ENCODE results near the gene CLBA1. TPM values are rescaled to one million over a fixed set of nuclear protein-coding genes. Genes with fewer than 3 reads are reported as not detected.
A peak's percentile ranks its signal among the peaks of the same experiment; 100 is the strongest.

CLBA1 gene
- total and polyA plus RNA-seq, 9 of the 15 experiments (the other 6 are each of a cell fraction or from before 2014, with no cell fraction given): 0.04 to 3.9 (median 2.6) TPM

DNA sequence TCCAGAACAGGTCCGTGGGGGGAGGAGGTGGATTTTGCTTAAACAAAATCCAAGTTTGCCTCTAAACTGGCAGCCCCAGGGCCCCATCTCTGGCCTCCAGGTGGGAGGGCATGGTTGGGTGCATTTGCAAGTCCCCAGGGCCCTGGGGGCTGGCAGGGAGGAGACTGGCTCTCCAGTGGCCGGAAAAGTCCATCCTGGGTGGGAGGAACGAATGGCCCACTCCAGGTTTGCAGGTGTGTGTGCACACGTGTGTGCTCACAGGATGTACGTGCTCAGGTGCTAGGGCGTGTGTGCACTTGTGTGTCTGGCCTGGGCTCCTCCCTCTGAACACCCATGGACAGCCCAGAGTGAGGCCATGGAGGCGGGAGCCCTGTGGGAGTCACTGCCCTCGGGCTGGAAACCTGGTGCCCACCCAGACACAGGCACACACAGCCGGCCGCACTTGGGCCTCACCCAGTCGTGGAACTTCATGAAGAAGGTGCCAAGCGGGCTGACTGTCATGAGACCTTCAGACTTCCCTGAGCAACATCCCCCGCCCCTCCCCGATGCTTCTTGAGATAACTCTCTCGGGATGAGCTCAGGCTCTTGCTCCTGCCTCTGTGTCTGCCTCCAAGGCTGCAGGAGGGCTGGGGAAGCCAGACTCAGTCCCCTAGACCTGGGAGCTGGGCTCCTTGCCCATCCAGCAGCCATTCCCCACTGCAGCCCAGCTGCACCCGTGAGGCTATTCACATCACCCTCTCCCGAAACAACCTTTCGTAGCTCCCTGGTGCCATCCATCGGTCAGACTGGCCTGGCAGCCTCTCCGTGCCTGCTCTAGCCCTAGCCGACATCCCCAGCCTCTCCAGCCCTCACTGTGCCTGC, 16.8 kb upstream of the CLBA1 start (continued):
- TF ChIP-seq ILF3 (IDR thresholded peaks at IDR 0.05; ENCODE audit: borderline replicate concordance) (no peak), DPF2 (IDR thresholded peaks at IDR 0.05) (no peak), NR1H2 (CRISPR knock-in tag; IDR thresholded peaks at IDR 0.05) (no peak), CBX8 (IDR thresholded peaks at IDR 0.05; ENCODE audit: borderline replicate concordance, extremely low read depth, low read depth, low read length, poor library complexity, severe bottlenecking) (no peak), BRD9 (IDR thresholded peaks at IDR 0.05; ENCODE audit: low read depth, partially characterized antibody) (no peak), POU5F1 (IDR thresholded peaks at IDR 0.05; ENCODE audit: borderline replicate concordance, low read depth, low read length, partially characterized antibody) (no peak), ZNF217 (CRISPR knock-in tag; IDR thresholded peaks at IDR 0.05) (no peak), NRF1 (conservative IDR thresholded peaks at IDR 0.05 in 1 of 2, IDR thresholded peaks at IDR 0.05 in 1 of 2) (peak in 1 of 2 experiments; percentile 16; a peak in 2 of 4 replicates), DDX20 (tag; IDR thresholded peaks at IDR 0.05; ENCODE audit: low read depth) (no peak), ZNF232 (CRISPR knock-in tag; IDR thresholded peaks at IDR 0.05) (no peak)
- TF ChIP-seq, protein P1, sequence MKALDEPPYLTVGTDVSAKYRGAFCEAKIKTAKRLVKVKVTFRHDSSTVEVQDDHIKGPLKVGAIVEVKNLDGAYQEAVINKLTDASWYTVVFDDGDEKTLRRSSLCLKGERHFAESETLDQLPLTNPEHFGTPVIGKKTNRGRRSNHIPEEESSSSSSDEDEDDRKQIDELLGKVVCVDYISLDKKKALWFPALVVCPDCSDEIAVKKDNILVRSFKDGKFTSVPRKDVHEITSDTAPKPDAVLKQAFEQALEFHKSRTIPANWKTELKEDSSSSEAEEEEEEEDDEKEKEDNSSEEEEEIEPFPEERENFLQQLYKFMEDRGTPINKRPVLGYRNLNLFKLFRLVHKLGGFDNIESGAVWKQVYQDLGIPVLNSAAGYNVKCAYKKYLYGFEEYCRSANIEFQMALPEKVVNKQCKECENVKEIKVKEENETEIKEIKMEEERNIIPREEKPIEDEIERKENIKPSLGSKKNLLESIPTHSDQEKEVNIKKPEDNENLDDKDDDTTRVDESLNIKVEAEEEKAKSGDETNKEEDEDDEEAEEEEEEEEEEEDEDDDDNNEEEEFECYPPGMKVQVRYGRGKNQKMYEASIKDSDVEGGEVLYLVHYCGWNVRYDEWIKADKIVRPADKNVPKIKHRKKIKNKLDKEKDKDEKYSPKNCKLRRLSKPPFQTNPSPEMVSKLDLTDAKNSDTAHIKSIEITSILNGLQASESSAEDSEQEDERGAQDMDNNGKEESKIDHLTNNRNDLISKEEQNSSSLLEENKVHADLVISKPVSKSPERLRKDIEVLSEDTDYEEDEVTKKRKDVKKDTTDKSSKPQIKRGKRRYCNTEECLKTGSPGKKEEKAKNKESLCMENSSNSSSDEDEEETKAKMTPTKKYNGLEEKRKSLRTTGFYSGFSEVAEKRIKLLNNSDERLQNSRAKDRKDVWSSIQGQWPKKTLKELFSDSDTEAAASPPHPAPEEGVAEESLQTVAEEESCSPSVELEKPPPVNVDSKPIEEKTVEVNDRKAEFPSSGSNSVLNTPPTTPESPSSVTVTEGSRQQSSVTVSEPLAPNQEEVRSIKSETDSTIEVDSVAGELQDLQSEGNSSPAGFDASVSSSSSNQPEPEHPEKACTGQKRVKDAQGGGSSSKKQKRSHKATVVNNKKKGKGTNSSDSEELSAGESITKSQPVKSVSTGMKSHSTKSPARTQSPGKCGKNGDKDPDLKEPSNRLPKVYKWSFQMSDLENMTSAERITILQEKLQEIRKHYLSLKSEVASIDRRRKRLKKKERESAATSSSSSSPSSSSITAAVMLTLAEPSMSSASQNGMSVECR (CRISPR knock-in tag; IDR thresholded peaks at IDR 0.05): no peak
- TF ChIP-seq, protein P2, sequence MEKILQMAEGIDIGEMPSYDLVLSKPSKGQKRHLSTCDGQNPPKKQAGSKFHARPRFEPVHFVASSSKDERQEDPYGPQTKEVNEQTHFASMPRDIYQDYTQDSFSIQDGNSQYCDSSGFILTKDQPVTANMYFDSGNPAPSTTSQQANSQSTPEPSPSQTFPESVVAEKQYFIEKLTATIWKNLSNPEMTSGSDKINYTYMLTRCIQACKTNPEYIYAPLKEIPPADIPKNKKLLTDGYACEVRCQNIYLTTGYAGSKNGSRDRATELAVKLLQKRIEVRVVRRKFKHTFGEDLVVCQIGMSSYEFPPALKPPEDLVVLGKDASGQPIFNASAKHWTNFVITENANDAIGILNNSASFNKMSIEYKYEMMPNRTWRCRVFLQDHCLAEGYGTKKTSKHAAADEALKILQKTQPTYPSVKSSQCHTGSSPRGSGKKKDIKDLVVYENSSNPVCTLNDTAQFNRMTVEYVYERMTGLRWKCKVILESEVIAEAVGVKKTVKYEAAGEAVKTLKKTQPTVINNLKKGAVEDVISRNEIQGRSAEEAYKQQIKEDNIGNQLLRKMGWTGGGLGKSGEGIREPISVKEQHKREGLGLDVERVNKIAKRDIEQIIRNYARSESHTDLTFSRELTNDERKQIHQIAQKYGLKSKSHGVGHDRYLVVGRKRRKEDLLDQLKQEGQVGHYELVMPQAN (IDR thresholded peaks at IDR 0.05; ENCODE audit: borderline replicate concordance): no peak
- TF ChIP-seq, protein P3, sequence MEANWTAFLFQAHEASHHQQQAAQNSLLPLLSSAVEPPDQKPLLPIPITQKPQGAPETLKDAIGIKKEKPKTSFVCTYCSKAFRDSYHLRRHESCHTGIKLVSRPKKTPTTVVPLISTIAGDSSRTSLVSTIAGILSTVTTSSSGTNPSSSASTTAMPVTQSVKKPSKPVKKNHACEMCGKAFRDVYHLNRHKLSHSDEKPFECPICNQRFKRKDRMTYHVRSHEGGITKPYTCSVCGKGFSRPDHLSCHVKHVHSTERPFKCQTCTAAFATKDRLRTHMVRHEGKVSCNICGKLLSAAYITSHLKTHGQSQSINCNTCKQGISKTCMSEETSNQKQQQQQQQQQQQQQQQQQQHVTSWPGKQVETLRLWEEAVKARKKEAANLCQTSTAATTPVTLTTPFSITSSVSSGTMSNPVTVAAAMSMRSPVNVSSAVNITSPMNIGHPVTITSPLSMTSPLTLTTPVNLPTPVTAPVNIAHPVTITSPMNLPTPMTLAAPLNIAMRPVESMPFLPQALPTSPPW (CRISPR knock-in tag; IDR thresholded peaks at IDR 0.05): peak; percentile 85
- TF ChIP-seq, protein P4, sequence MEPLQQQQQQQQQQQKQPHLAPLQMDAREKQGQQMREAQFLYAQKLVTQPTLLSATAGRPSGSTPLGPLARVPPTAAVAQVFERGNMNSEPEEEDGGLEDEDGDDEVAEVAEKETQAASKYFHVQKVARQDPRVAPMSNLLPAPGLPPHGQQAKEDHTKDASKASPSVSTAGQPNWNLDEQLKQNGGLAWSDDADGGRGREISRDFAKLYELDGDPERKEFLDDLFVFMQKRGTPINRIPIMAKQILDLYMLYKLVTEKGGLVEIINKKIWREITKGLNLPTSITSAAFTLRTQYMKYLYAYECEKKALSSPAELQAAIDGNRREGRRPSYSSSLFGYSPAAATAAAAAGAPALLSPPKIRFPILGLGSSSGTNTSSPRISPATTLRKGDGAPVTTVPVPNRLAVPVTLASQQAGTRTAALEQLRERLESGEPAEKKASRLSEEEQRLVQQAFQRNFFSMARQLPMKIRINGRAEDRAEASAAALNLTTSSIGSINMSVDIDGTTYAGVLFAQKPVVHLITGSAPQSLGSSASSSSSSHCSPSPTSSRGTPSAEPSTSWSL (CRISPR knock-in tag; IDR thresholded peaks at IDR 0.05; ENCODE audit: borderline replicate concordance): no peak

Data from K562 (cell line).